ENCODE results near the gene TPGS1.

DNA sequence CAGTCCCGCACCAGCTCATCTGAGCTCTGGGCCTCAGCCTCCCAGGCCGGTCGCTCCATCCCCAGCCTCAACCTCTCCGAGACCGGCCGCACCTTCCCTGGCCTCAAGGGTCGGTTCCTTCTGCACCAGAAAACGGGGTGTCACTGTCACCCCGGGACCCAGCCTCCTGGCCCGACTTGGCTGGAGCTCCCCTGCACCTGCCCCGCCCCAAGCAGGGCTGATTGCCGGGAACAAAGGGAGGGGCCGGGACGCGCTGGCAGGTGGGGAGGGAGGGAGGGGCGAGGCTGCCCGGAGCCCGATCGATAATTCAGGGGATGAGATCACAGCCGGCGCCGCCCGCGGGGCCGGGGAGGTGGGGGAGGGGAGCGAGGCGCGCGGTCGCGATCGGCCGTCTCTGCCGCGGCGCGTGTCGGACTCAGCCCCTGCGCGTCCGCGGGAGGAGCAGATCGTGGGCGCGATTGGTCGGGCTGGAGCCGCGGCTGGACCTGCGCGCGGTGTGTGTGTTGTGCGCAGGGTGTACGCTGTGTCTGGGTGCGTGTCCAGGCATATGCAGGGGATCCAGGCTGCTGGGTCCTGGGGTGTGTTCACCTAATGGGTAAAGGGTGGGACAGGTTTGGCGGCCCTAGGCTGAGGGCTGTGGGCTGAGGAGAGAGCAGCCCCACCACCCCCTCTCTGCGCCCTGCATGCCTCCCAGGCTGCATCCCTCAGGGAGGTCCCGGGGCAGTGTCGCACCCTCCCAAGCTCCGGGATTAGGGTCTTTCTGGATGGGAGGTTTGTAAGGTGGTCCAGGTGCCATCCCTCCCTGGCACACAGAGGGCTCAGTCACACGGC lies 45.4 kb upstream of the TPGS1 start:
- peak; percentile 59 for TF ChIP-seq EZH2 (IDR thresholded peaks at IDR 0.05; ENCODE audit: borderline replicate concordance, low read depth, low read length, severe bottlenecking)
- TF ChIP-seq, protein P1, sequence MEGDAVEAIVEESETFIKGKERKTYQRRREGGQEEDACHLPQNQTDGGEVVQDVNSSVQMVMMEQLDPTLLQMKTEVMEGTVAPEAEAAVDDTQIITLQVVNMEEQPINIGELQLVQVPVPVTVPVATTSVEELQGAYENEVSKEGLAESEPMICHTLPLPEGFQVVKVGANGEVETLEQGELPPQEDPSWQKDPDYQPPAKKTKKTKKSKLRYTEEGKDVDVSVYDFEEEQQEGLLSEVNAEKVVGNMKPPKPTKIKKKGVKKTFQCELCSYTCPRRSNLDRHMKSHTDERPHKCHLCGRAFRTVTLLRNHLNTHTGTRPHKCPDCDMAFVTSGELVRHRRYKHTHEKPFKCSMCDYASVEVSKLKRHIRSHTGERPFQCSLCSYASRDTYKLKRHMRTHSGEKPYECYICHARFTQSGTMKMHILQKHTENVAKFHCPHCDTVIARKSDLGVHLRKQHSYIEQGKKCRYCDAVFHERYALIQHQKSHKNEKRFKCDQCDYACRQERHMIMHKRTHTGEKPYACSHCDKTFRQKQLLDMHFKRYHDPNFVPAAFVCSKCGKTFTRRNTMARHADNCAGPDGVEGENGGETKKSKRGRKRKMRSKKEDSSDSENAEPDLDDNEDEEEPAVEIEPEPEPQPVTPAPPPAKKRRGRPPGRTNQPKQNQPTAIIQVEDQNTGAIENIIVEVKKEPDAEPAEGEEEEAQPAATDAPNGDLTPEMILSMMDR (IDR thresholded peaks at IDR 0.05; ENCODE audit: extremely low read depth in 1 of 2, insufficient read depth in 1 of 2, low read depth in 1 of 2, low read length in 2 of 2): no peak
- no peak for TF ChIP-seq FOS (IDR thresholded peaks at IDR 0.05; ENCODE audit: borderline replicate concordance, insufficient read depth, low read length)
- no peak for TF ChIP-seq POLR2A (IDR thresholded peaks at IDR 0.05; ENCODE audit: low read depth, low read length)
- no peak for TF ChIP-seq POLR2AphosphoS5 (IDR thresholded peaks at IDR 0.05; ENCODE audit: insufficient read depth, low read depth, low read length)
- no peak for TF ChIP-seq MYC (IDR thresholded peaks at IDR 0.05; ENCODE audit: low read depth, low read length)
- no peak for TF ChIP-seq JUN (IDR thresholded peaks at IDR 0.05; ENCODE audit: borderline replicate concordance, insufficient read depth, insufficient read length, low read depth)
- TF ChIP-seq, protein P2, sequence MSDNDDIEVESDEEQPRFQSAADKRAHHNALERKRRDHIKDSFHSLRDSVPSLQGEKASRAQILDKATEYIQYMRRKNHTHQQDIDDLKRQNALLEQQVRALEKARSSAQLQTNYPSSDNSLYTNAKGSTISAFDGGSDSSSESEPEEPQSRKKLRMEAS (IDR thresholded peaks at IDR 0.05; ENCODE audit: insufficient read depth, insufficient read length): no peak
- TF ChIP-seq GATA2 (IDR thresholded peaks at IDR 0.05; ENCODE audit: insufficient read depth, insufficient read length, low read depth, low read length): no peak

All from endothelial cell of umbilical vein (primary cell).